AG04449 (cell line): Measurements from ENCODE around the gene NUP35.
A peak's percentile ranks its signal among the peaks of the same experiment; 100 is the strongest.

Experiments used
- CTCF ChIA-PET: fragments of 350-600 bp; formaldehyde crosslinking; extraction: SDS; loops from one replicate; lab custom pipeline; 2021; ENCODE audit warnings: antibody characterized with exemption; lab: Yijun Ruan, JAX
- POLR2A ChIA-PET: fragments of 400-600, 350-600 bp; formaldehyde crosslinking; extraction: SDS; loops from one replicate; lab custom pipeline; 2020; ENCODE audit warnings: antibody characterized with exemption, inconsistent platforms; lab: Yijun Ruan, JAX
- DNase-seq: peaks from one replicate; pipeline ENCODE4 v3.0.0-alpha.2; 2010; ENCODE audit warnings: low read depth, low spot score
- H3K4me3 ChIP-seq: 2 replicates; pipeline ENCODE4 v1.5.1; 2011; ENCODE audit warnings: low read depth, mild to moderate bottlenecking, control low read depth, low read length
- TF ChIP-seq, protein P1 (sequence below): IDR thresholded peaks from one replicate; pipeline ENCODE4 v1.5.1; 2011; ENCODE audit warnings: mild to moderate bottlenecking, moderate library complexity, low read length, control low read depth, inconsistent platforms; ENCODE audit not compliant: insufficient read depth; ENCODE audit errors: missing control alignments

Gene NUP35

GRCh38 chr2:183123959-183124221 is 353 bp upstream of the NUP35 start:
- ChIA-PET CTCF (interaction anchor here (1.5 kb wide), 1 partner anchor 12 kb away, joined by 4 read pairs; no protein-coding TSS in a partner anchor), POLR2A (no interaction called here)
- peak overlapping the region; percentile 91 for H3K4me3 ChIP-seq
- no peak for DNase-seq
- TF ChIP-seq, protein P1, sequence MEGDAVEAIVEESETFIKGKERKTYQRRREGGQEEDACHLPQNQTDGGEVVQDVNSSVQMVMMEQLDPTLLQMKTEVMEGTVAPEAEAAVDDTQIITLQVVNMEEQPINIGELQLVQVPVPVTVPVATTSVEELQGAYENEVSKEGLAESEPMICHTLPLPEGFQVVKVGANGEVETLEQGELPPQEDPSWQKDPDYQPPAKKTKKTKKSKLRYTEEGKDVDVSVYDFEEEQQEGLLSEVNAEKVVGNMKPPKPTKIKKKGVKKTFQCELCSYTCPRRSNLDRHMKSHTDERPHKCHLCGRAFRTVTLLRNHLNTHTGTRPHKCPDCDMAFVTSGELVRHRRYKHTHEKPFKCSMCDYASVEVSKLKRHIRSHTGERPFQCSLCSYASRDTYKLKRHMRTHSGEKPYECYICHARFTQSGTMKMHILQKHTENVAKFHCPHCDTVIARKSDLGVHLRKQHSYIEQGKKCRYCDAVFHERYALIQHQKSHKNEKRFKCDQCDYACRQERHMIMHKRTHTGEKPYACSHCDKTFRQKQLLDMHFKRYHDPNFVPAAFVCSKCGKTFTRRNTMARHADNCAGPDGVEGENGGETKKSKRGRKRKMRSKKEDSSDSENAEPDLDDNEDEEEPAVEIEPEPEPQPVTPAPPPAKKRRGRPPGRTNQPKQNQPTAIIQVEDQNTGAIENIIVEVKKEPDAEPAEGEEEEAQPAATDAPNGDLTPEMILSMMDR, result no peak

DNA sequence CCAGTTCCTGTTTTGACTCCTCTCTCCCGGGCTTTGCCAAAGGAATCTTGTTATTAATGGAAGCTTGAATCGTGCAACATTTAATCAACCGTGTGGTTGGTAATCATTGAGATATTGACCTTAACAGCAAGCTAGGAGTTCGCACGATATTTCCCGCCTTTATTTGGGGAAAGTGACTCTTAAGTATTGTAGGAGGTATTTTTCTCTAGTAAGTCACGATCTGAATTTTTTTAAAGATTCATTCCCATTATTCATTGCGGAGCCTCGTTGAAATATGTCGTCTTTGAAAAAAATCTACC is 663 bp downstream of the NUP35 start:
- TF ChIP-seq, protein P1, result no peak
- no peak for DNase-seq
- POLR2A ChIA-PET, result interaction anchor here (0.6 kb wide), 2 partner anchors 54 to 92 kb away, joined by 4 read pairs; no protein-coding TSS in a partner anchor
- peak overlapping the region; percentile 91 for H3K4me3 ChIP-seq
- CTCF ChIA-PET, result no interaction called here

GRCh38 chr2:183125659-183126341 is 1.6 kb downstream of the NUP35 start:
- CTCF ChIA-PET, result no interaction called here
- H3K4me3 ChIP-seq, result peak overlapping the region; percentile 16; the same call in 1 of the 2 replicates
- TF ChIP-seq, protein P1, result no peak
- POLR2A ChIA-PET, result no interaction called here
- DNase-seq, result no peak

- POLR2A ChIA-PET, result no interaction called here
- TF ChIP-seq, protein P1, result no peak
- CTCF ChIA-PET, result no interaction called here
- no peak overlapping the region for H3K4me3 ChIP-seq
- DNase-seq, result no peak
These were observed 2.4 kb downstream of the NUP35 start for GRCh38 chr2:183126635-183127034.

- TF ChIP-seq, protein P1, result no peak
- CTCF ChIA-PET, result no interaction called here
- POLR2A ChIA-PET, result no interaction called here
- H3K4me3 ChIP-seq, result no peak overlapping the region
- no peak for DNase-seq
These were observed 9.8 kb downstream of the NUP35 start for GRCh38 chr2:183134016-183134415.

DNA sequence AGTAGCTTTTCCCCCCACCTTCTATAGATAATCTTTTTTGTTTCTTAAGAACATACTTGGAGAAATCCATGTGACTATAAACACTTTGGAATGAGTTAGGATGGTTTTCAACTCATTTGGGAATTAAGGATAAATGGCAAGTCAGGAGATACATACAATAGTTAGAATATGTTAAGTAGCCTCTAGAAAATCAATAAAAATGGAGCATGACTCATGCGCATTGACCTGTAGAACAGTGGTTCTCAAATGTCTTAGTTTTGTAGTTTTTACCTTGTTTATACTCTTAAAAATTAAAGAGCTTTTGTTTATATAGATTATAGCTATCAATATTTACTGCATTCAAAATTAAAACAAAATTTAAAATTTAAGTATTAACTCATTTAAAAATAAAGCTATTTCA is 24.7 kb downstream of the NUP35 start:
- ChIA-PET CTCF (no interaction called here), POLR2A (interaction anchor here (1.0 kb wide), 1 partner anchor 70 kb away, joined by 6 read pairs; the partner anchor contains the start of gene DUSP19)
- TF ChIP-seq, protein P1, result no peak
- DNase-seq, result no peak
- no peak overlapping the region for H3K4me3 ChIP-seq
